K562 (cell line): ENCODE data around the gene ANO6. TPM values are rescaled to one million over a fixed set of nuclear protein-coding genes. Genes with fewer than 3 reads are reported as not detected.

ENCODE experiments used
- ATAC-seq: fragments of 200-7000 bp; cut with Tn5 transposase; 3 replicates; pipeline ENCODE4 v1.9.1; 2020; ENCODE audit warnings: moderate library complexity
- BruUV-seq: library from RNA; stranded (reverse); fragments of 400-500 nt; replicated peaks from 2 replicates; lab custom pipeline; 2021; lab: Mats Ljungman, UMichigan
- CTCF ChIA-PET: fragments of 300-600 bp; formaldehyde crosslinking; extraction: SDS; loops from one replicate; lab custom pipeline; 2021; ENCODE audit warnings: low intra/inter-chr PET ratio; lab: Yijun Ruan, JAX
- POLR2A ChIA-PET: fragments of 300-600, 350-650 bp; sonication (Branson Sonifier 250); formaldehyde crosslinking; extraction: SDS; loops from one replicate; lab custom pipeline; 2021; ENCODE audit warnings: antibody characterized with exemption, inconsistent platforms; lab: Yijun Ruan, JAX
- DNase-seq, 4 experiments: peaks; one replicate each; pipeline versions ENCODE4 v3.0.0 to v3.0.0-alpha.2; 2011 to 2018; ENCODE audit warnings: low spot score in 3 of 4, mixed read lengths in 3 of 4; ENCODE audit errors: extremely low read depth in 1 of 4
- FAIRE-seq: peaks from 2 replicates; lab custom pipeline; 2011; peaks lifted over from hg19 to GRCh38; lab: Jason Lieb, UNC
- H2AFZ ChIP-seq: 2 replicates; pipeline ENCODE4 v1.6.0; 2011; ENCODE audit warnings: low read depth, low read length, control low read depth, inconsistent platforms
- H3K27ac ChIP-seq: fragments of 200-600 bp; 3 replicates; pipeline ENCODE4 v1.8.0; 2011; ENCODE audit warnings: low read depth, mild to moderate bottlenecking, control low read depth, inconsistent platforms, low read length, moderate library complexity, mixed read lengths; ENCODE audit errors: extremely low read depth
- H3K27me3 ChIP-seq, 2 experiments: fragments of 300-600 bp in 1 of 2; 2 replicates in 1 of 2; 3 replicates in 1 of 2; pipeline versions ENCODE4 v1.6.0 to v1.8.0; 2011; ENCODE audit warnings: inconsistent platforms in 2 of 2, low read length in 2 of 2, mild to moderate bottlenecking in 1 of 2, mixed read lengths in 1 of 2, moderate library complexity in 1 of 2; ENCODE audit not compliant: control insufficient read depth in 2 of 2, insufficient read depth in 2 of 2
- H3K36me3 ChIP-seq: fragments of 300-600 bp; 3 replicates; pipeline ENCODE4 v1.8.0; 2011; ENCODE audit warnings: mild to moderate bottlenecking, low read length, inconsistent platforms; ENCODE audit not compliant: control insufficient read depth, insufficient read depth
- H3K4me1 ChIP-seq, 2 experiments: fragments of 200-600 bp in 1 of 2; replicated peaks in 1 of 2; 2 replicates in 1 of 2; 3 replicates in 1 of 2; pipeline versions ENCODE4 v1.5.1 to v1.8.0; 2011; ENCODE audit warnings: inconsistent platforms in 2 of 2, low read length in 2 of 2, mild to moderate bottlenecking in 1 of 2, mixed read lengths in 1 of 2, moderate library complexity in 1 of 2; ENCODE audit not compliant: control insufficient read depth in 2 of 2, insufficient read depth in 2 of 2
- H3K4me2 ChIP-seq: 2 replicates; pipeline ENCODE4 v1.6.1; 2011; ENCODE audit warnings: low read length, control low read depth, inconsistent platforms, mixed read lengths; ENCODE audit not compliant: insufficient read depth
- H3K4me3 ChIP-seq: fragments of 200-600 bp; sonication (generic), shearing (Covaris generic); 2 replicates; pipeline ENCODE4 v1.5.1; 2016; ENCODE audit warnings: control low read depth, inconsistent platforms
- H3K79me2 ChIP-seq: fragments of 200-600 bp; 3 replicates; pipeline ENCODE4 v1.8.0; 2011; ENCODE audit warnings: low read length, inconsistent platforms; ENCODE audit not compliant: control insufficient read depth, insufficient read depth
- H3K9ac ChIP-seq, 2 experiments: 2 replicates each; pipeline versions ENCODE4 v1.6.0 to v1.6.1; 2011; ENCODE audit warnings: low read depth in 2 of 2, low read length in 2 of 2, control low read depth in 1 of 2, inconsistent platforms in 1 of 2, mild to moderate bottlenecking in 1 of 2, mixed read lengths in 1 of 2; ENCODE audit not compliant: insufficient read depth in 1 of 2
- H3K9me1 ChIP-seq: one replicate; pipeline ENCODE4 v1.6.0; 2011; ENCODE audit warnings: inconsistent platforms, mild to moderate bottlenecking, low read length, moderate library complexity; ENCODE audit not compliant: control insufficient read depth, insufficient read depth
- H3K9me3 ChIP-seq: replicated peaks from 2 replicates; pipeline ENCODE4 v1.5.1; 2011; ENCODE audit warnings: low read depth, low read length, inconsistent platforms; ENCODE audit not compliant: control insufficient read depth, insufficient read depth
- H4K20me1 ChIP-seq: replicated peaks from 2 replicates; pipeline ENCODE4 v1.6.1; 2011; ENCODE audit warnings: low read length, inconsistent platforms, mixed read lengths; ENCODE audit not compliant: control insufficient read depth, insufficient read depth
- GATA2 ChIP-seq: sonication (generic); formaldehyde crosslinking; IDR thresholded peaks from 2 replicates; pipeline ENCODE4 v1.4.0; 2020; ENCODE audit warnings: mild to moderate bottlenecking, missing genetic modification reagents
- RBM15 ChIP-seq: fragments of 200-400 bp; formaldehyde crosslinking; IDR thresholded peaks from 2 replicates; pipeline ENCODE4 v1.6.1; 2018; ENCODE audit warnings: mild to moderate bottlenecking, low read length, moderate library complexity; ENCODE audit not compliant: insufficient read depth
- SNIP1 ChIP-seq: fragments of 450-650 bp; IDR thresholded peaks from 2 replicates; pipeline ENCODE4 v1.7.1; 2017; ENCODE audit warnings: low read depth, mild to moderate bottlenecking
- ZNF253 ChIP-seq: fragments of 250-450 bp; sonication (Bioruptor Pico); conservative IDR thresholded peaks from 2 replicates; pipeline ENCODE4 v1.6.1; 2021; ENCODE audit warnings: mild to moderate bottlenecking
- ZNF644 ChIP-seq: fragments of 200-800 bp; sonication (Bioruptor generic); IDR thresholded peaks from 2 replicates; pipeline ENCODE4 v1.6.1; 2016; ENCODE audit warnings: low read depth, missing genetic modification characterization, missing compliant biosample characterization
- ZNF75A ChIP-seq: fragments of 450-650 bp; formaldehyde crosslinking; IDR thresholded peaks from 2 replicates; pipeline ENCODE4 v1.4.0; 2020; ENCODE audit warnings: mild to moderate bottlenecking
- WGBS: fragments of 100-300 bp; shearing (Covaris generic); methylation state at CpG from one replicate; pipeline ENCODE4 v1.1.6; 2016; ENCODE audit warnings: low coverage, mixed read lengths; ENCODE audit not compliant: insufficient coverage; ENCODE audit errors: missing lambda C conversion rate; 5-methylcytosine and 5-hydroxymethylcytosine counted together
- in situ Hi-C: fragments of 300-500 bp; cut with MboI; formaldehyde crosslinking; loops from 4 replicates; pipeline ENCODE4 v1.15.0; 2018; ENCODE audit warnings: inconsistent platforms, mixed read lengths
- intact Hi-C: fragments of 100-400 bp; cut with micrococcal nuclease; formaldehyde crosslinking; loops from 2 replicates; pipeline ENCODE4 v1.14.2; 2022
- polyA plus RNA-seq, 8 experiments: library from polyadenylated mRNA; depleted of rRNA in 4 of 8; stranded (reverse) in 5 of 8; unstranded in 3 of 8; fragments of >200 nt; fragmentation: Nextera tagmentation in 2 of 8; fragmentation: Illumina TruSeq in 1 of 8; extraction: Ambion mirVana in 2 of 8; extraction: Trizol in 1 of 8; gene quantifications; 2 replicates each; pipeline versions ENCODE4 v1.2.1 to v1.2.3, GENCODE V29; 2011 to 2014; ENCODE audit warnings: inconsistent platforms in 1 of 8, missing spikeins in 1 of 8
- total RNA-seq, 7 experiments: library from RNA; depleted of rRNA in 6 of 7; stranded (reverse); fragments of >200 nt in 6 of 7; fragmentation: Illumina TruSeq in 2 of 7; extraction: Trizol in 2 of 7; gene quantifications; 2 replicates each; pipeline versions ENCODE4 v1.2.1 to v1.2.3, GENCODE V29; 2011 to 2021; ENCODE audit warnings: low replicate concordance in 1 of 7
- TF ChIP-seq, protein P1 (sequence below): fragments of 200-600 bp; sonication (generic); IDR thresholded peaks from one replicate; pipeline ENCODE4 v1.6.1; 2012; ENCODE audit warnings: mild to moderate bottlenecking, low read depth, low read length, inconsistent platforms
- TF ChIP-seq, protein P2 (sequence below): sonication (generic); formaldehyde crosslinking; IDR thresholded peaks from 2 replicates; pipeline ENCODE4 v1.9.0; 2022; ENCODE audit warnings: mild to moderate bottlenecking, missing genetic modification reagents
- TF ChIP-seq, protein P3 (sequence below): fragments of 200-800 bp; sonication (Bioruptor generic); IDR thresholded peaks from 2 replicates; pipeline ENCODE4 v1.6.1; 2017; ENCODE audit warnings: missing genetic modification characterization, missing compliant biosample characterization

The ANO6 gene
- total and polyA plus RNA-seq, 9 of the 15 experiments (the other 6 are each of a cell fraction or from before 2014, with no cell fraction given) = 3.5 to 24.7 (median 20.3) TPM

- no TSS peak for BruUV-seq
- in situ Hi-C loops = no loop called here
- no peaks in the 10 kb centered on the region for H3K9me1 ChIP-seq
- H3K4me2 ChIP-seq = no peak overlapping the region
- H3K36me3 ChIP-seq = peaks cover 51% of the 10 kb centered on the region; the same call in 2 of the 3 replicates
- H3K4me3 ChIP-seq = no peak overlapping the region
- no peak for DNase-seq
- no peaks in the 10 kb centered on the region for H3K4me1 ChIP-seq
- WGBS = 98% methylated on average over 7 of the region's 7 CpGs
- H3K9ac ChIP-seq = no peak overlapping the region
- H4K20me1 ChIP-seq = no peaks in the 10 kb centered on the region
- H3K27me3 ChIP-seq = no peaks in the 10 kb centered on the region
- FAIRE-seq = no peak
- intact Hi-C loops = no loop called here
- no peaks in the 10 kb centered on the region for H3K9me3 ChIP-seq
- ATAC-seq = no peak
- ChIA-PET POLR2A (no interaction called here), CTCF (no interaction called here)
- no peak overlapping the region for H2AFZ ChIP-seq
- no peak overlapping the region for H3K27ac ChIP-seq
- no peaks in the 10 kb centered on the region for H3K79me2 ChIP-seq
- no peak for TF ChIP-seq ZNF253 (CRISPR knock-in tag)
- TF ChIP-seq, protein P1, sequence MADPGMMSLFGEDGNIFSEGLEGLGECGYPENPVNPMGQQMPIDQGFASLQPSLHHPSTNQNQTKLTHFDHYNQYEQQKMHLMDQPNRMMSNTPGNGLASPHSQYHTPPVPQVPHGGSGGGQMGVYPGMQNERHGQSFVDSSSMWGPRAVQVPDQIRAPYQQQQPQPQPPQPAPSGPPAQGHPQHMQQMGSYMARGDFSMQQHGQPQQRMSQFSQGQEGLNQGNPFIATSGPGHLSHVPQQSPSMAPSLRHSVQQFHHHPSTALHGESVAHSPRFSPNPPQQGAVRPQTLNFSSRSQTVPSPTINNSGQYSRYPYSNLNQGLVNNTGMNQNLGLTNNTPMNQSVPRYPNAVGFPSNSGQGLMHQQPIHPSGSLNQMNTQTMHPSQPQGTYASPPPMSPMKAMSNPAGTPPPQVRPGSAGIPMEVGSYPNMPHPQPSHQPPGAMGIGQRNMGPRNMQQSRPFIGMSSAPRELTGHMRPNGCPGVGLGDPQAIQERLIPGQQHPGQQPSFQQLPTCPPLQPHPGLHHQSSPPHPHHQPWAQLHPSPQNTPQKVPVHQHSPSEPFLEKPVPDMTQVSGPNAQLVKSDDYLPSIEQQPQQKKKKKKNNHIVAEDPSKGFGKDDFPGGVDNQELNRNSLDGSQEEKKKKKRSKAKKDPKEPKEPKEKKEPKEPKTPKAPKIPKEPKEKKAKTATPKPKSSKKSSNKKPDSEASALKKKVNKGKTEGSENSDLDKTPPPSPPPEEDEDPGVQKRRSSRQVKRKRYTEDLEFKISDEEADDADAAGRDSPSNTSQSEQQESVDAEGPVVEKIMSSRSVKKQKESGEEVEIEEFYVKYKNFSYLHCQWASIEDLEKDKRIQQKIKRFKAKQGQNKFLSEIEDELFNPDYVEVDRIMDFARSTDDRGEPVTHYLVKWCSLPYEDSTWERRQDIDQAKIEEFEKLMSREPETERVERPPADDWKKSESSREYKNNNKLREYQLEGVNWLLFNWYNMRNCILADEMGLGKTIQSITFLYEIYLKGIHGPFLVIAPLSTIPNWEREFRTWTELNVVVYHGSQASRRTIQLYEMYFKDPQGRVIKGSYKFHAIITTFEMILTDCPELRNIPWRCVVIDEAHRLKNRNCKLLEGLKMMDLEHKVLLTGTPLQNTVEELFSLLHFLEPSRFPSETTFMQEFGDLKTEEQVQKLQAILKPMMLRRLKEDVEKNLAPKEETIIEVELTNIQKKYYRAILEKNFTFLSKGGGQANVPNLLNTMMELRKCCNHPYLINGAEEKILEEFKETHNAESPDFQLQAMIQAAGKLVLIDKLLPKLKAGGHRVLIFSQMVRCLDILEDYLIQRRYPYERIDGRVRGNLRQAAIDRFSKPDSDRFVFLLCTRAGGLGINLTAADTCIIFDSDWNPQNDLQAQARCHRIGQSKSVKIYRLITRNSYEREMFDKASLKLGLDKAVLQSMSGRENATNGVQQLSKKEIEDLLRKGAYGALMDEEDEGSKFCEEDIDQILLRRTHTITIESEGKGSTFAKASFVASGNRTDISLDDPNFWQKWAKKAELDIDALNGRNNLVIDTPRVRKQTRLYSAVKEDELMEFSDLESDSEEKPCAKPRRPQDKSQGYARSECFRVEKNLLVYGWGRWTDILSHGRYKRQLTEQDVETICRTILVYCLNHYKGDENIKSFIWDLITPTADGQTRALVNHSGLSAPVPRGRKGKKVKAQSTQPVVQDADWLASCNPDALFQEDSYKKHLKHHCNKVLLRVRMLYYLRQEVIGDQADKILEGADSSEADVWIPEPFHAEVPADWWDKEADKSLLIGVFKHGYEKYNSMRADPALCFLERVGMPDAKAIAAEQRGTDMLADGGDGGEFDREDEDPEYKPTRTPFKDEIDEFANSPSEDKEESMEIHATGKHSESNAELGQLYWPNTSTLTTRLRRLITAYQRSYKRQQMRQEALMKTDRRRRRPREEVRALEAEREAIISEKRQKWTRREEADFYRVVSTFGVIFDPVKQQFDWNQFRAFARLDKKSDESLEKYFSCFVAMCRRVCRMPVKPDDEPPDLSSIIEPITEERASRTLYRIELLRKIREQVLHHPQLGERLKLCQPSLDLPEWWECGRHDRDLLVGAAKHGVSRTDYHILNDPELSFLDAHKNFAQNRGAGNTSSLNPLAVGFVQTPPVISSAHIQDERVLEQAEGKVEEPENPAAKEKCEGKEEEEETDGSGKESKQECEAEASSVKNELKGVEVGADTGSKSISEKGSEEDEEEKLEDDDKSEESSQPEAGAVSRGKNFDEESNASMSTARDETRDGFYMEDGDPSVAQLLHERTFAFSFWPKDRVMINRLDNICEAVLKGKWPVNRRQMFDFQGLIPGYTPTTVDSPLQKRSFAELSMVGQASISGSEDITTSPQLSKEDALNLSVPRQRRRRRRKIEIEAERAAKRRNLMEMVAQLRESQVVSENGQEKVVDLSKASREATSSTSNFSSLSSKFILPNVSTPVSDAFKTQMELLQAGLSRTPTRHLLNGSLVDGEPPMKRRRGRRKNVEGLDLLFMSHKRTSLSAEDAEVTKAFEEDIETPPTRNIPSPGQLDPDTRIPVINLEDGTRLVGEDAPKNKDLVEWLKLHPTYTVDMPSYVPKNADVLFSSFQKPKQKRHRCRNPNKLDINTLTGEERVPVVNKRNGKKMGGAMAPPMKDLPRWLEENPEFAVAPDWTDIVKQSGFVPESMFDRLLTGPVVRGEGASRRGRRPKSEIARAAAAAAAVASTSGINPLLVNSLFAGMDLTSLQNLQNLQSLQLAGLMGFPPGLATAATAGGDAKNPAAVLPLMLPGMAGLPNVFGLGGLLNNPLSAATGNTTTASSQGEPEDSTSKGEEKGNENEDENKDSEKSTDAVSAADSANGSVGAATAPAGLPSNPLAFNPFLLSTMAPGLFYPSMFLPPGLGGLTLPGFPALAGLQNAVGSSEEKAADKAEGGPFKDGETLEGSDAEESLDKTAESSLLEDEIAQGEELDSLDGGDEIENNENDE = no peak
- no peak for TF ChIP-seq RBM15
- TF ChIP-seq, protein P2, sequence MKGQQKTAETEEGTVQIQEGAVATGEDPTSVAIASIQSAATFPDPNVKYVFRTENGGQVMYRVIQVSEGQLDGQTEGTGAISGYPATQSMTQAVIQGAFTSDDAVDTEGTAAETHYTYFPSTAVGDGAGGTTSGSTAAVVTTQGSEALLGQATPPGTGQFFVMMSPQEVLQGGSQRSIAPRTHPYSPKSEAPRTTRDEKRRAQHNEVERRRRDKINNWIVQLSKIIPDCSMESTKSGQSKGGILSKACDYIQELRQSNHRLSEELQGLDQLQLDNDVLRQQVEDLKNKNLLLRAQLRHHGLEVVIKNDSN (CRISPR knock-in tag) = no peak
- no peak for TF ChIP-seq SNIP1
- no peak for TF ChIP-seq ZNF75A (CRISPR knock-in tag)
- TF ChIP-seq, protein P3, sequence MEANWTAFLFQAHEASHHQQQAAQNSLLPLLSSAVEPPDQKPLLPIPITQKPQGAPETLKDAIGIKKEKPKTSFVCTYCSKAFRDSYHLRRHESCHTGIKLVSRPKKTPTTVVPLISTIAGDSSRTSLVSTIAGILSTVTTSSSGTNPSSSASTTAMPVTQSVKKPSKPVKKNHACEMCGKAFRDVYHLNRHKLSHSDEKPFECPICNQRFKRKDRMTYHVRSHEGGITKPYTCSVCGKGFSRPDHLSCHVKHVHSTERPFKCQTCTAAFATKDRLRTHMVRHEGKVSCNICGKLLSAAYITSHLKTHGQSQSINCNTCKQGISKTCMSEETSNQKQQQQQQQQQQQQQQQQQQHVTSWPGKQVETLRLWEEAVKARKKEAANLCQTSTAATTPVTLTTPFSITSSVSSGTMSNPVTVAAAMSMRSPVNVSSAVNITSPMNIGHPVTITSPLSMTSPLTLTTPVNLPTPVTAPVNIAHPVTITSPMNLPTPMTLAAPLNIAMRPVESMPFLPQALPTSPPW = no peak
- no peak for TF ChIP-seq ZNF644 (tag)
- no peak for TF ChIP-seq GATA2 (CRISPR knock-in tag)
Observed at GRCh38 chr12:45411626-45412025, 195.7 kb downstream of the ANO6 start.
